IMR-90 (cell line): ENCODE data around the gene LY9. TPM values are rescaled to one million over a fixed set of nuclear protein-coding genes. Genes with fewer than 3 reads are reported as not detected.
A peak's percentile ranks its signal among the peaks of the same experiment; 100 is the strongest.

ENCODE experiments used
- ATAC-seq: fragments of 200-7000 bp; cut with Tn5 transposase; 2 replicates; pipeline ENCODE4 v1.9.1; 2020; ENCODE audit warnings: low read depth, mild to moderate bottlenecking, moderate library complexity
- BruUV-seq: library from RNA; stranded (reverse); fragments of 400-500 nt; replicated peaks from 2 replicates; lab custom pipeline; 2021; lab: Mats Ljungman, UMichigan
- CTCF ChIA-PET: fragments of 300-600 bp; formaldehyde crosslinking; extraction: SDS; loops from one replicate; lab custom pipeline; 2021; ENCODE audit warnings: antibody characterized with exemption; lab: Yijun Ruan, JAX
- POLR2A ChIA-PET: fragments of 300-600 bp; sonication (Branson Sonifier 250); formaldehyde crosslinking; loops from one replicate; lab custom pipeline; 2022; ENCODE audit warnings: antibody characterized with exemption; ENCODE audit not compliant: unreplicated experiment; lab: Charles Lee
- DNase-seq: peaks from one replicate; pipeline ENCODE4 v3.0.0; 2013
- H2AFZ ChIP-seq: replicated peaks from 2 replicates; pipeline ENCODE3; 2013; ENCODE audit warnings: low read length, mild to moderate bottlenecking; ENCODE audit not compliant: poor library complexity
- H2AK5ac ChIP-seq: 2 replicates; pipeline ENCODE4 v1.6.1; 2013; ENCODE audit warnings: low read depth, low read length, inconsistent platforms
- H2AK9ac ChIP-seq: replicated peaks from 2 replicates; pipeline ENCODE3; 2013; ENCODE audit warnings: mild to moderate bottlenecking, low read depth, low read length, moderate library complexity; ENCODE audit not compliant: poor library complexity
- H2BK120ac ChIP-seq: 2 replicates; pipeline ENCODE4 v1.6.1; 2013; ENCODE audit warnings: low read depth, low read length, inconsistent platforms
- H2BK15ac ChIP-seq: 3 replicates; pipeline ENCODE4 v1.6.1; 2013; ENCODE audit warnings: low read depth, low read length, inconsistent platforms
- H2BK20ac ChIP-seq: 2 replicates; pipeline ENCODE4 v1.6.1; 2013; ENCODE audit warnings: low read depth, mild to moderate bottlenecking, inconsistent platforms, low read length, moderate library complexity
- H2BK5ac ChIP-seq: 2 replicates; pipeline ENCODE4 v1.6.1; 2013; ENCODE audit warnings: mild to moderate bottlenecking, low read depth, low read length, inconsistent platforms; ENCODE audit not compliant: poor library complexity, severe bottlenecking
- H3K14ac ChIP-seq: replicated peaks from 2 replicates; pipeline ENCODE4 v1.6.1; 2013; ENCODE audit warnings: low read depth, low read length, inconsistent platforms
- H3K18ac ChIP-seq: 2 replicates; pipeline ENCODE4 v1.6.1; 2013; ENCODE audit warnings: low read depth, low read length, control low read depth
- H3K23ac ChIP-seq: 2 replicates; pipeline ENCODE4 v1.6.1; 2013; ENCODE audit warnings: low read depth, low read length, inconsistent platforms
- H3K27ac ChIP-seq: 2 replicates; pipeline ENCODE4 v1.5.1; 2013; ENCODE audit warnings: mild to moderate bottlenecking, control low read depth, low read length; ENCODE audit not compliant: insufficient read depth
- H3K27me3 ChIP-seq: 2 replicates; pipeline ENCODE4 v1.6.1; 2013; ENCODE audit warnings: low read length; ENCODE audit not compliant: control insufficient read depth, insufficient read depth
- H3K36me3 ChIP-seq: 2 replicates; pipeline ENCODE4 v1.6.1; 2013; ENCODE audit warnings: low read length, mixed read lengths; ENCODE audit not compliant: control insufficient read depth, insufficient read depth
- H3K4ac ChIP-seq: 2 replicates; pipeline ENCODE4 v1.6.1; 2013; ENCODE audit warnings: low read depth, low read length, inconsistent platforms
- H3K4me1 ChIP-seq: 2 replicates; pipeline ENCODE4 v1.6.1; 2013; ENCODE audit warnings: low read length, mixed read lengths; ENCODE audit not compliant: control insufficient read depth, insufficient read depth
- H3K4me2 ChIP-seq: 2 replicates; pipeline ENCODE4 v1.6.1; 2013; ENCODE audit warnings: low read depth, mild to moderate bottlenecking, control low read depth, low read length, moderate library complexity
- H3K4me3 ChIP-seq: 2 replicates; pipeline ENCODE4 v1.5.1; 2013; ENCODE audit warnings: low read depth, mild to moderate bottlenecking, control low read depth, low read length, moderate library complexity; ENCODE audit not compliant: insufficient read depth
- H3K56ac ChIP-seq: 2 replicates; pipeline ENCODE4 v1.6.1; 2013; ENCODE audit warnings: low read length, inconsistent platforms; ENCODE audit not compliant: insufficient read depth; ENCODE audit errors: extremely low read depth
- H3K79me1 ChIP-seq, 2 experiments: 2 replicates each; pipeline ENCODE4 v1.6.1; 2013; ENCODE audit warnings: low read length in 2 of 2, inconsistent platforms in 1 of 2, low read depth in 1 of 2
- H3K9ac ChIP-seq: 2 replicates; pipeline ENCODE4 v1.6.1; 2013; ENCODE audit warnings: low read depth, low read length, control low read depth
- H3K9me1 ChIP-seq: 2 replicates; pipeline ENCODE4 v1.6.1; 2013; ENCODE audit warnings: low read length, inconsistent platforms; ENCODE audit not compliant: insufficient read depth
- H3K9me3 ChIP-seq: 2 replicates; pipeline ENCODE4 v1.6.1; 2013; ENCODE audit warnings: low read length; ENCODE audit not compliant: control insufficient read depth, insufficient read depth
- H4K20me1 ChIP-seq: 2 replicates; pipeline ENCODE4 v1.6.1; 2013; ENCODE audit warnings: low read length, inconsistent platforms; ENCODE audit not compliant: insufficient read depth
- H4K5ac ChIP-seq: 2 replicates; pipeline ENCODE4 v1.6.1; 2013; ENCODE audit warnings: mild to moderate bottlenecking, low read depth, low read length, control low read depth
- H4K8ac ChIP-seq, 2 experiments: 2 replicates each; pipeline ENCODE4 v1.6.1; 2013; ENCODE audit warnings: low read depth in 2 of 2, low read length in 2 of 2, control low read depth in 1 of 2, inconsistent platforms in 1 of 2
- H4K91ac ChIP-seq: 2 replicates; pipeline ENCODE4 v1.6.1; 2013; ENCODE audit warnings: low read depth, low read length, inconsistent platforms; ENCODE audit not compliant: insufficient read depth
- BHLHE40 ChIP-seq: fragments of 150-350 bp; IDR thresholded peaks from 2 replicates; pipeline ENCODE4 v1.6.1; 2016; ENCODE audit warnings: mild to moderate bottlenecking, low read depth, low read length
- CHD1 ChIP-seq: IDR thresholded peaks from 2 replicates; pipeline ENCODE4 v1.6.1; 2012; ENCODE audit warnings: low read depth, low read length, improper control_type of control experiment
- FOS ChIP-seq: fragments of 150-350 bp; IDR thresholded peaks from 2 replicates; pipeline ENCODE4 v1.6.1; 2016; ENCODE audit warnings: low read depth, low read length
- MAFK ChIP-seq: IDR thresholded peaks from 2 replicates; pipeline ENCODE4 v1.6.1; 2012; ENCODE audit warnings: low read depth, low read length, improper control_type of control experiment
- MAZ ChIP-seq: IDR thresholded peaks from 2 replicates; pipeline ENCODE4 v1.6.1; 2012; ENCODE audit warnings: low read depth, mild to moderate bottlenecking, low read length, improper control_type of control experiment, moderate library complexity, borderline replicate concordance
- NFE2L2 ChIP-seq: fragments of 150-350 bp; IDR thresholded peaks from 2 replicates; pipeline ENCODE4 v1.6.1; 2016; ENCODE audit warnings: low read depth, mild to moderate bottlenecking, low read length
- POLR2A ChIP-seq: IDR thresholded peaks from 2 replicates; pipeline ENCODE4 v1.6.1; 2012; ENCODE audit warnings: mild to moderate bottlenecking, low read depth, low read length
- RAD21 ChIP-seq: IDR thresholded peaks from 2 replicates; pipeline ENCODE4 v1.6.1; 2012; ENCODE audit warnings: low read length, improper control_type of control experiment
- RCOR1 ChIP-seq: IDR thresholded peaks from 2 replicates; pipeline ENCODE4 v1.6.1; 2012; ENCODE audit warnings: mild to moderate bottlenecking, low read length, improper control_type of control experiment; ENCODE audit not compliant: insufficient replicate concordance
- RFX5 ChIP-seq: IDR thresholded peaks from 2 replicates; pipeline ENCODE4 v1.8.0; 2012; ENCODE audit warnings: low read depth, mild to moderate bottlenecking, low read length, moderate library complexity
- SMC3 ChIP-seq: fragments of 150-350 bp; IDR thresholded peaks from 2 replicates; pipeline ENCODE4 v1.6.1; 2016; ENCODE audit warnings: low read depth, mild to moderate bottlenecking, antibody characterized with exemption, low read length, moderate library complexity
- USF2 ChIP-seq: fragments of 150-350 bp; IDR thresholded peaks from 2 replicates; pipeline ENCODE4 v1.6.1; 2017; ENCODE audit warnings: mild to moderate bottlenecking, antibody characterized with exemption, low read length, low read depth
- WGBS, 2 experiments: methylation state at CpG; one replicate each; pipeline versions ENCODE4 v1.1.5 to v1.1.7; 2013; ENCODE audit warnings: missing lambda C conversion rate in 2 of 2; ENCODE audit not compliant: insufficient read length in 1 of 2; ENCODE audit errors: extremely low coverage in 2 of 2; 5-methylcytosine and 5-hydroxymethylcytosine counted together
- dilution Hi-C: fragments of 300-500 bp; cut with HindIII; formaldehyde crosslinking; loops from one replicate; pipeline ENCODE4 v1.14.3; 2018; ENCODE audit warnings: low sequenced_read_pairs; ENCODE audit not compliant: unreplicated experiment
- in situ Hi-C: fragments of 300-500 bp; cut with MboI; formaldehyde crosslinking; loops from 3 replicates; pipeline ENCODE4 v1.14.3; 2019; ENCODE audit warnings: low sequenced_read_pairs, inconsistent platforms, mixed read lengths
- intact Hi-C: fragments of 100-400 bp; cut with micrococcal nuclease; formaldehyde crosslinking; loops from 2 replicates; pipeline ENCODE4 v1.10.0; 2022
- polyA plus RNA-seq, 3 experiments: library from polyadenylated mRNA; depleted of rRNA; stranded (reverse); fragments of >200 nt; gene quantifications; 2 replicates each; pipeline ENCODE4 v1.2.3, GENCODE V29; 2012; ENCODE audit warnings: low replicate concordance in 1 of 3
- total RNA-seq: library from RNA; depleted of rRNA; stranded (reverse); fragments of >200 nt; gene quantifications from 2 replicates; pipeline ENCODE4 v1.2.3, GENCODE V29; 2012
- TF ChIP-seq, protein P1 (sequence below): conservative IDR thresholded peaks from 2 replicates; pipeline ENCODE4 v1.5.1; 2012; ENCODE audit warnings: mild to moderate bottlenecking, low read depth, low read length, improper control_type of control experiment

The LY9 gene
- total and polyA plus RNA-seq, 2 of the 4 experiments (the other 2 are of a cell fraction), result not detected

GRCh38 chr1:160830321-160831153 is 34.6 kb downstream of the LY9 start:
- BruUV-seq, result no TSS peak
- H2BK120ac ChIP-seq, result no peak overlapping the region
- no peaks in the 10 kb centered on the region for H3K9me1 ChIP-seq
- no peak overlapping the region for H3K27ac ChIP-seq
- H2BK15ac ChIP-seq, result no peak overlapping the region
- no peaks in the 10 kb centered on the region for H3K9me3 ChIP-seq
- H4K5ac ChIP-seq, result no peak overlapping the region
- CTCF ChIA-PET, result no interaction called here
- intact Hi-C loops, result no loop called here
- POLR2A ChIA-PET, result no interaction called here
- H2AK5ac ChIP-seq, result no peak overlapping the region
- H2AK9ac ChIP-seq, result no peak overlapping the region
- in situ Hi-C loops, result no loop called here
- H3K4me1 ChIP-seq, result no peaks in the 10 kb centered on the region
- no peaks in the 10 kb centered on the region for H4K20me1 ChIP-seq
- peak; percentile 18 for DNase-seq
- dilution Hi-C loops, result no loop called here
- no peak overlapping the region for H2AFZ ChIP-seq
- no peak overlapping the region for H4K91ac ChIP-seq
- no peak overlapping the region for H3K14ac ChIP-seq
- WGBS, 2 experiments, result 60% methylated on average over 1 of the region's 8 CpGs; no CpG with 5 or more reads in 1 of the 2 experiments
- H2BK5ac ChIP-seq, result no peak overlapping the region
- no peaks in the 10 kb centered on the region for H3K36me3 ChIP-seq
- peak; percentile 27; the same call in 1 of the 2 replicates for ATAC-seq
- no peak overlapping the region for H3K18ac ChIP-seq
- no peak overlapping the region for H3K23ac ChIP-seq
- no peak overlapping the region for H3K4me3 ChIP-seq
- H3K4me2 ChIP-seq, result no peak overlapping the region
- peaks cover 2% of the 10 kb centered on the region; the same call in 1 of the 2 replicates for H3K27me3 ChIP-seq
- no peak overlapping the region for H3K4ac ChIP-seq
- no peak overlapping the region for H3K9ac ChIP-seq
- no peak overlapping the region for H4K8ac ChIP-seq
- H3K56ac ChIP-seq, result no peak overlapping the region
- H2BK20ac ChIP-seq, result no peak overlapping the region
- peak; percentile 49 for TF ChIP-seq SMC3
- no peak for TF ChIP-seq FOS
- no peak for TF ChIP-seq POLR2A
- TF ChIP-seq MAFK, result no peak
- TF ChIP-seq MAZ, result no peak
- 0 out of 2 replicates have a peak, but pooled peaks have one; percentile 17 for TF ChIP-seq RAD21
- no peak for TF ChIP-seq USF2
- TF ChIP-seq, protein P1, sequence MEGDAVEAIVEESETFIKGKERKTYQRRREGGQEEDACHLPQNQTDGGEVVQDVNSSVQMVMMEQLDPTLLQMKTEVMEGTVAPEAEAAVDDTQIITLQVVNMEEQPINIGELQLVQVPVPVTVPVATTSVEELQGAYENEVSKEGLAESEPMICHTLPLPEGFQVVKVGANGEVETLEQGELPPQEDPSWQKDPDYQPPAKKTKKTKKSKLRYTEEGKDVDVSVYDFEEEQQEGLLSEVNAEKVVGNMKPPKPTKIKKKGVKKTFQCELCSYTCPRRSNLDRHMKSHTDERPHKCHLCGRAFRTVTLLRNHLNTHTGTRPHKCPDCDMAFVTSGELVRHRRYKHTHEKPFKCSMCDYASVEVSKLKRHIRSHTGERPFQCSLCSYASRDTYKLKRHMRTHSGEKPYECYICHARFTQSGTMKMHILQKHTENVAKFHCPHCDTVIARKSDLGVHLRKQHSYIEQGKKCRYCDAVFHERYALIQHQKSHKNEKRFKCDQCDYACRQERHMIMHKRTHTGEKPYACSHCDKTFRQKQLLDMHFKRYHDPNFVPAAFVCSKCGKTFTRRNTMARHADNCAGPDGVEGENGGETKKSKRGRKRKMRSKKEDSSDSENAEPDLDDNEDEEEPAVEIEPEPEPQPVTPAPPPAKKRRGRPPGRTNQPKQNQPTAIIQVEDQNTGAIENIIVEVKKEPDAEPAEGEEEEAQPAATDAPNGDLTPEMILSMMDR, result peak; percentile 38
- TF ChIP-seq NFE2L2, result no peak
- TF ChIP-seq RFX5, result no peak
- TF ChIP-seq CHD1, result no peak
- no peak for TF ChIP-seq BHLHE40
- no peak for TF ChIP-seq RCOR1
- H3K79me1 ChIP-seq, result no peaks in the 10 kb centered on the region
